LNCAP (cell line): ENCODE measurements around the gene ZNF837.

Experiments used
- TF ChIP-seq, protein P1 (sequence below): fragments of 450-650 bp; IDR thresholded peaks from 2 replicates; pipeline ENCODE4 v1.5.1; 2017; ENCODE audit warnings: mild to moderate bottlenecking

The ZNF837 gene

GRCh38 chr19:58357481-58358145 lies 23.2 kb downstream of the ZNF837 start:
- TF ChIP-seq, protein P1, sequence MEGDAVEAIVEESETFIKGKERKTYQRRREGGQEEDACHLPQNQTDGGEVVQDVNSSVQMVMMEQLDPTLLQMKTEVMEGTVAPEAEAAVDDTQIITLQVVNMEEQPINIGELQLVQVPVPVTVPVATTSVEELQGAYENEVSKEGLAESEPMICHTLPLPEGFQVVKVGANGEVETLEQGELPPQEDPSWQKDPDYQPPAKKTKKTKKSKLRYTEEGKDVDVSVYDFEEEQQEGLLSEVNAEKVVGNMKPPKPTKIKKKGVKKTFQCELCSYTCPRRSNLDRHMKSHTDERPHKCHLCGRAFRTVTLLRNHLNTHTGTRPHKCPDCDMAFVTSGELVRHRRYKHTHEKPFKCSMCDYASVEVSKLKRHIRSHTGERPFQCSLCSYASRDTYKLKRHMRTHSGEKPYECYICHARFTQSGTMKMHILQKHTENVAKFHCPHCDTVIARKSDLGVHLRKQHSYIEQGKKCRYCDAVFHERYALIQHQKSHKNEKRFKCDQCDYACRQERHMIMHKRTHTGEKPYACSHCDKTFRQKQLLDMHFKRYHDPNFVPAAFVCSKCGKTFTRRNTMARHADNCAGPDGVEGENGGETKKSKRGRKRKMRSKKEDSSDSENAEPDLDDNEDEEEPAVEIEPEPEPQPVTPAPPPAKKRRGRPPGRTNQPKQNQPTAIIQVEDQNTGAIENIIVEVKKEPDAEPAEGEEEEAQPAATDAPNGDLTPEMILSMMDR = no peak

DNA sequence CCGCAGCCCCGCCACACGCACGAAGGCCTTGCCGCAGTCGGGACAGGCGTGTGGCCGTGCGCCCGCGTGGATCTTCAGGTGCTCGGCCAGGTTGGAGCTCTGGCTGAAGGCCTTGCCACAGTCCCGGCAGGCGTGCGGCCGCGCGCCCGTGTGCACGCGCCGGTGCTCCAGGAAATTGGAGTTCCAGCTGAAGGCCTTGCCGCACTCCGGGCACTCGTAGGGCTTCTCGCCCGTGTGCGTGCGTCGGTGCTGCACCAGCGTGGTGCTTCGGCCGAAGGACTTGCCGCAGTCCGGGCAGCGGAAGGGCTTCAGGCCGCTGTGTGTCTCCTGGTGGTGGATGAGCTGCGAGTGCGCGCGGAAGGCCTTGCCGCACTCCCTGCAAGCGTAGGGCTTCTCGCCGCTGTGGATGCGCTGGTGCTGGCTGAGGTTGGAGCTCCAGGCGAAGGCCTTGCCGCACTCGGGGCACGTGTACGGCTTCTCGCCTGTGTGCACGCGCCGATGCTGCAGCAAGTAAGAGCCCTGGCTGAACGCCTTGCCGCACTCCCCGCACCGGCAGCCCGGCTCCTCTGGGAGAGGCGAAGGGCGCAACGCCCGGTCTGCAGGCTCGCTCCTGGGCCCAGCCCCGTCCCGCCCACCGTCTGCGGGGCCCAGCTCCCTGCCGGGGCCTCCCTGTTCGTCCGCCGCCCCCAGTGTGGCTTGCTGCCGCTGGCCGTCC lies 23.9 kb downstream of the ZNF837 start:
- TF ChIP-seq, protein P1 = no peak

- TF ChIP-seq, protein P1 = no peak
Observed at GRCh38 chr19:58355908-58356765, 24.7 kb downstream of the ZNF837 start.

GRCh38 chr19:58355215-58355796 lies 25.5 kb downstream of the ZNF837 start:
- TF ChIP-seq, protein P1 = no peak

DNA sequence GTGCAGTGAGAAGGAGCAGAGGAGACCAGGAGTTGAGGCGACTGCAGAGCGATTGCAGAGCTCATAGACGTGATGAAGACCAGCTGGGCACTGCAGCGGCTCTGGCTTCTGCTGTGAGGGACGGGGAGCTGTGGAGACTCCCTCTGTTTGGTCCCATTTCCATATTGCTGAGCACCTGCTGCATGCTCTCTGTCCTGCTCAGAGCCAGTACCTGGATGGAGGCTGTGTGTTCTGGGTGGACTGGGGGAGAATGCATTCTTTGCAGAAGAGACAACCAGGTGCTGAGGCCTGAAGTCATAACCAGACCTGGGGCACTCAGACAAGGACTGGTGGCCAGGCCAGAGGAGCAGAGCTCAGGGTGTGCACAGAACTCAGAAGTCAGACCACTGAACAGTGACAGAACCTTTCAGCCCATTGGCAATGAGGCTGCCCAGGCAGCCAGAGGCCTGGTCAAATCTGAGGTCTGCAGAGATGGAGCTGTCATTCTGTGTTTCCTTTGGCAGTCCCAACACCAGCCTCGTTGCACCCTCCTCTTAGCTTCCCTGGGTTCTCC lies 26.3 kb downstream of the ZNF837 start:
- TF ChIP-seq, protein P1 = no peak

- TF ChIP-seq, protein P1 = no peak
Observed at GRCh38 chr19:58353717-58354477, 26.9 kb downstream of the ZNF837 start.
